ENCODE data around the gene CLDND2.

CLDND2 gene

DNA sequence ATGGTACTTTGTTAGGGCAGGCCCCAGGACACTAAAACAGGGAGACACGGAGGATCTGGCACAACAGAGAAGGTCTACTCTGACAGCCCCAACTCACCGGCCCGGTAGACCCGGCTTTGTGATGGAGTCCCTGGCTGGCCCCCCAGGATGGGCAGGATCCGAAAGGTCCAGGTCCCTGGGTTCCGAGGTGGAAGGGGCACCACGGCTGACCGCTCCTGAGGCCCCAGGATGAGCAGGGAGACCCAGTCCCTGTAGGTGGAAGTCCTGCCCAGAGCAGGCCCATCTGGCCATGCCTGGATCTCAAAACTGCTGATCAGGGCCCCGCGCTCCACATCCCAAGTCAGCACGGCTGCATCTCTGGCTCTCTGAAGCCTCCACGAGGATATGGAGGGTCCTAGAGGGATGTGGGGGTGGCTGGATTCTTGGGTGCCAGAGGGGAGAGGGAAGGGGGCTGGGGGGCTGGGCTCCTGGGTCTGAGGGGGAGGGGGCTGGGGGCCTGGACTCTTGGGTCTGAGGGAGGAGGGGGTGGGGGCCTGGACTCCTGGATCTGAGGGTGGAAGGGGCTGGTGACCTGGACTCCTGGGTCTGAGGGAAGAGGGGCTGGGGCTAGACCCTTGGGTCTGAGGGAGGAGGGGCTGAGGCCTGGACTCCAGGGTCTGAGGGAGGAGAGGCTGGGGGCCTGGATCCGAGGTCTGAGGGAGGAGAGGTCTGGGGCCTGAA, 31.5 kb downstream of the CLDND2 start:
- in situ Hi-C loops (cut with MboI; ENCODE audit: low sequenced_read_pairs), result no loop called here

DNA sequence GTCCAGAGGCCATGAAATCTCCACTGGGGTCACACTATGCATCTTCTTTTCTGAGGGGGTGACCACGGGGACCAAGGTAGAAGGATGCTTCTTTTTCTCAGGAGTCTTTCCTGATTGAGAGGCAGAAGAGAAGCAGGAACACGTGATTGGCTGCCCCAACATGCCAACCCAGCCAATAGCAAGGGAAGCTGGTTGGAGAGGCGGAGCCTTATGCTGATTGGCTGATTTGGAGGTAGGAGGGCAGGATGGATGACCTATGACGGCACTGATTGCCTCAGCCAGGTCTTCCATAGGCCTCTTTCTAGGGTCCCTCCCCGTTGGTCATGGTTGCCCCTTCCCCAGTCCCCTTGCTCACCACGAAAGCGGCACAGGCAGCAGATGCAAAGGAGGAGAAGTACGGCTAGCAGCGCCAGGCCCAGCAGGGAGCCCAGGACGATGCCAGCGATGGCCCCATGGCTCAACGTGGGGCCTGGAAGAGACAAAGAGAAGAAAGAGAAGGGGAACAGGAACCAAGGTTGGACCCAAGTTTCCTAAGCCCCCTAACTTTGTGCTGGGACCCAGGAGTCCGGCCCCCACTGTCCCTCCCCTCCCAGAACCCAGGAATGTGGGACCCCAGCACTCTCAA, 34.9 kb downstream of the CLDND2 start:
- in situ Hi-C loops (cut with MboI; ENCODE audit: low sequenced_read_pairs), result no loop called here

DNA sequence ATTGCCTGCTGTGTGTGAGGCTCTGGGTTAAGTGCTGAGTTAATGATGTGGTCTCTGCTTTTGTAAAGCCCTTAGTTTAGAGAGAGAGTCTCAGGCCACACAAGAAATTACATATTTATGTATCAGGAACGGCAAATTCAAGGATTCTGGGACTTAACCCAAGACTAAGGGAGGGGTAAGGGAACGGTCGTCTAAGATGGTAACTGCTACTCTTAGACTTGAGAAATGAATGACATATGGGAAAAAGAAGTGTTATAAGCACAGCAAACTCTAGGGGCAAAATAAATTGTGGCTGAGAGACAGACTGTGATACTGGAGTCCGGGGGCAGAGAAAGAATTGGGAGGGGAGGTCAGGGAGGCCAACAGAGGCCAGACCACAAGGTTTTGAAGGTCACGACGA, 37.1 kb downstream of the CLDND2 start:
- in situ Hi-C loops (cut with MboI; ENCODE audit: low sequenced_read_pairs), result no loop called here

DNA sequence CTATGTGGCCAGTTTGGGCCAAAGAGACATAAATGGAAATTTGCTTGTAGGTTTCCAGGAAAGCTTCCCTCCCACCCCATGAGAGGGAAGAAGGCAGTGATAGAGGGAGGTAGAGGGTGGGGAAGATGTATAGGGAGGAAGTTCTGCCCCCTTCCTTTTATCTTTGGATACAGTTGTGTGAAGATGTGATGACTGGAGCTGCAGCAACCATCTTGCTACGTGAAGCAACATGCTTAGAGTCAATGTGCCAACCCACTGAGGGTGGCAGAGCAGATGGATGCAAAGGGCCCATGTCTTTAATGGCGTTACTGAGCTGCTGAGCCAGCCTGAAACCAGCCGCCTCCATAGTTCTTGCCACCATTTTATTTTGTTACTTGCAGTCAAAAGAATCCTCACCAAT, 37.6 kb downstream of the CLDND2 start:
- in situ Hi-C loops (cut with MboI; ENCODE audit: low sequenced_read_pairs), result no loop called here

DNA sequence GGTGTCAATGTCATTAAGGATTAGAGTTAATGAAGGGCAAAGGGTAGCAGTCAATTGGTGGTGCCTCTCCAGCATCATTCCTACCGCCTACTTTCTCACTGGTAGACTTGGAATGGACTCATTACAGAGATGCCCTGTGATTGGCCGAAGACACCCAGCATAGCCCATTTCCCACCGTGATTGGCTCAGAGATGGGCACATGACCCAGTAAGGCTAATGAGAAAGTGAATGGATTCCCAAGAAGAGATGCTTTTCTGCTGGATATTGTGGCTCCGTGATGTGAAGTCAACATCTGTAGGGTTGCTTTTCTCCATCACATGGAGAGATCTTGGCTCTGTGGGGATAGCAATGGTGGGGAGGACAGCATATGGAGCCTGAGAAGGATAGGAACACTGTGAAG, 38.4 kb downstream of the CLDND2 start:
- in situ Hi-C loops (cut with MboI; ENCODE audit: low sequenced_read_pairs), result no loop called here

DNA sequence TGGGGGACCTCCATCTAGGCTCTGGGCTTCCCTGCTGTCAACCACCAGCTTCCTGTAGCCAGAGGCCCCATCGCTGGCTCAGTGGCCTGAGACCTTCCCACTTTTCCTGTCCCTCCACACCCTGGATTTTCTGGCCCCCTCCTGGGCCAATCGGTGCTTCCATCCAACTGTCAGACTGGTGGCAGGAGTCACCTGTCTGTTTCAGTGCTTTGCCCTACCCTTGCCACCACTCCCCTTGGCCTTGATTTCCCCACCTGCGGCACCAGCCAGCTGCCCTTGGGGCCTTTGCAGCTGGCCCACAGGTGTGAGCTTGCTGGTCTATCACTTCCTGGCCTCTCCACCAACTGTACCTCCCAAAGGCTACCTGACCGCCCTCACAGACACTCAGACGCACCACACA, 39.4 kb downstream of the CLDND2 start:
- in situ Hi-C loops (cut with MboI; ENCODE audit: low sequenced_read_pairs), result no loop called here

DNA sequence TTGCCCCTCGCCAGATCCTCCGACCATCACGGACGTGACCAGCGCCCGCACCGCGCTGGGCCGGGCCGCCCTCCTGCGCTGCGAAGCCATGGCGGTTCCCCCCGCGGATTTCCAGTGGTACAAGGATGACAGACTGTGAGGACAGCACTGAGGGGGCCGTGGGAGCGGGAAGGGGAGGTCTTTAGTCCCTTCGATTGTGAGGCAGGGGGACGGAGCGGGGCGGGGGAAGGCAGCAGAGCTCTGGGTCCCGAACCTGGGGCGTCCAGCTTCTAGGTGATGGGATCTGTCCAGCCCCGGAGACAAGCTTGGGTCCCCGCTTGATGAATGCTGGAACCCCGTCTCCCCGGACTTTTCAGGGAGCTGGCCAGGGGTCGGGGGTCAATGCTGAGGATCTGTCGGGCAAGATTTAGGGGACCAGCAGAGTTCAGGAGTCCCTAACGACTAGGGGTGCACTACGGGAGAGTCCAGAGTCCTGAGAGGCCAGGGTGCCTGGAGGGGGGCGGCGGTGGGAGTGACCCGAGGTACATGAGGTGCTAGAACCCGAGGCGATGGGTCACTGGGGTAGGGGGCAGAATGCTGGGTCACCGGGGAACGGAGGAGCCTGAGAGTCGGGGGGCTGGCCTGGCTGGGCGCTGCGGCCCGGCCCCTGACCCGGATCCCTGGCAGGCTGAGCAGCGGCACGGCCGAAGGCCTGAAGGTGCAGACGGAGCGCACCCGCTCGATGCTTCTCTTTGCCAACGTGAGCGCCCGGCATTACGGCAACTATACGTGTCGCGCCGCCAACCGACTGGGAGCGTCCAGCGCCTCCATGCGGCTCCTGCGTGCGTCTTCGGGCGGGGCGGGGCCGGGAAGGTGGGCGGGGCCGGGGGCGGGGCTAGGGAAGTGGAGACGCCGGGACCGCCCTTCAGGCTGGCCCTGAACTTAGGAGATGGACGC, 41.5 kb downstream of the CLDND2 start:
- in situ Hi-C loops (cut with MboI; ENCODE audit: low sequenced_read_pairs), result no loop called here

DNA sequence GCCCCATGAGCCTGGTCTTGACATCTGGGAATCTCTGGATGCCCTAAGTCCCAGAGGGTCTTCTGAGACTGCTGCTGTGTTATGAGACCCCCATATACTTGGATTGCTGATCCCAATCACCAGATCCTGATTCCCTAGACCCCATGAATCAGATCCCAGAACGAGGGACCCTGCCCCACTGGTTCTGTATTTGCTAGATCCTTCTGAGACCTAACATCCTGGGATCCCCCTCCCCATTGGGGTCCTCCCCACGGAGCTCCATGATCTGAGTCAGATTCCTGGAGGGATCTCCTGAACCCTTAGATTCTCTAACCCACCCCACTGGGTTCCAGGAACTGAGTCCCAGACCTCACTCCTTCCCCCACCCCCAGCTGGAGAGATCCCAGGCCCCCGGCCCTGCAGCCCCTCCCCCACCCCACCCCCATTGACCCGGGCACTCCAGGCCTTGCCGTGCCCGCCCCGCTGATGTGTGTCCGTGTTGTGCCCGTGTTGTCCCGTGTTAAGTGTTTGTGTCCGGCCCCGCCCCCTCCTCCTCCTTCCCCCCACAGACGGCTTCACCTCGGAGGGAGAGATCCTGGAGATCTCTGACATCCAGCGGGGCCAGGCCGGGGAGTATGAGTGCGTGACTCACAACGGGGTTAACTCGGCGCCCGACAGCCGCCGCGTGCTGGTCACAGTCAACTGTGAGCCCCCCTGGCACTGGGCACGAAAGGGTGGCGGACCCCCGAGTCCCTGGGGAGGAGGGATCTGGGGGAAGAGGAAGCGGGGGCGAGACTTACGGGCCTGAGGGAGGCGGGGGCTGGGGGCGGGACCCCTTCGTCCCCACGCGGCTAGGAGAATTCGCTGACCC, 42.4 kb downstream of the CLDND2 start:
- in situ Hi-C loops (cut with MboI; ENCODE audit: low sequenced_read_pairs), result no loop called here

DNA sequence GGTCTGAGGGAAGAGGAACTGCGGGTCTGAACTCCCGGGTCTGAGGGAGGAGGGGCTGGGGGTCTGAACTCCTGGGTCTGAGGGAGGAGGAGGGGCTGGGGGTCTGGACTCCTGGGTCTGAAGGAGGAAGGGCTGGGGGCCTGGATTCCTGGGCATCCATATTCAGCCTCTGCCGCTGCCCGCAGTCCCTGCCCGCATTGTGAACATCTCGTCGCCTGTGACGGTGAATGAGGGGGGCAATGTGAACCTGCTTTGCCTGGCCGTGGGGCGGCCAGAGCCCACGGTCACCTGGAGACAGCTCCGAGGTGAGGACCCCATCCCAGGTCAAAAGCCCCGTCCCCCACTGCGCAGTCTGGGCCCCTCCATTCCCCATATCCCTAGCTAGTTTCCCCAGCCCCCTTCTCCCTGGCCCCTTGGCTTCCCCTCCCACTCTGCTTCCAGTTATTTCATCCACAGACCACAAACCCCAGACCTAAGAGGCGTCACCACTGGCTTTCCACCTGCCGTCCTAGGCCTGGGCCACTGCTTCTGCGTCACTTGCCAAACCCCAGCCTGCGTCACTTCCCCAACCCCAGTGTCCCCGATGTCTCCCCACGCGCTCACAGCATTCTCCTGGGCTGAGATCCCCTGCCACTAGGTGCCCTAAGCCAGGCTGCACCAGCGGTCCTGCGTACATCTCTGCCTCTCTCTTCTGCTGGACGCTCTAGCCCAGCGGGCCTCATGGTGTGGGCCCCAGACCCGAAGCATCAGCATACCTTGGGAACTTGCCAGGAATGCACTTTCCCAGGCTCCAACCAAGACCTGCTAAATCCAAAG, 43.4 kb downstream of the CLDND2 start:
- in situ Hi-C loops (cut with MboI; ENCODE audit: low sequenced_read_pairs), result no loop called here

DNA sequence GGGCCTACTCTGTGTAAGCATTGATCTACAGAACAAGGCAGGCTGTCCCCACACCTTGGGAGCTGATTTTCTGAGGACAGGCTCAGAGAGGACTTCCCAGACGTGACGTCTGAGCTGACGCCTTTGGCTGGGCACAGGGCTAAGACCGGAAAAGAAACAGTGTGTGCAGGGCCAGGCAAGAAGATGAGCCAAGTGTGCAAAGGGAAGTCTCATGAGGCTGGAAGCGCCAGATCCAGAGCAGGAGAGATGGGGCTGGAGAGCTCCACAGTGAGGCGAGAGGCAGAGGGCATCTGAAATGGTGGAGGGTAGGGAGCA, 44.7 kb downstream of the CLDND2 start:
- in situ Hi-C loops (cut with MboI; ENCODE audit: low sequenced_read_pairs), result no loop called here

DNA sequence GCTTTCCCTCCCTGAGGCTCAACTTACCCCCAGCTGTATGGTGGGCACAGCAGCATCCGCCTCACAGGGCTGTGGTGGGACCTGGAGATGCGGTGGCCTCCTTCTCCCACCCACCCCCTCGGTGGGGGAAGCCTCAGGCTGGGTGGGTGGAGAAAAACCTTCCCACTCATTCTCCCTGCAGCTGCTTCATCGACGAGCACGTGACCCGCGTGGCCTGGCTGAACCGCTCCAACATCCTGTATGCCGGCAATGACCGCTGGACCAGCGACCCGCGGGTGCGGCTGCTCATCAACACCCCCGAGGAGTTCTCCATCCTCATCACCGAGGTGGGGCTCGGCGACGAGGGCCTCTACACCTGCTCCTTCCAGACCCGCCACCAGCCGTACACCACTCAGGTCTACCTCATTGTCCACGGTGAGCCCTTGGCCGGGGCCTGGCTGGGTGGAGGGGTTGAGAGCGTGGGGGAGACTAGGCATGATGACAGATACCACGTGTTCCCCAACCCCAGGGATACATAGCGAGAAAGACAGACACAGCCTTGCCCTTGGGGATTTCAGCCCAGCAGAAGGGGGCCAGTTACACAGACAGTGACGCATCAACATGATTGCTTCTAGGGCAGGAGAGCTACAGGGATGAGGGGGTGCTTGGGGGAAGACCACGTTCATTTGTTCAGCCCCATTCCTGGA, 45.2 kb downstream of the CLDND2 start:
- in situ Hi-C loops (cut with MboI; ENCODE audit: low sequenced_read_pairs), result no loop called here

DNA sequence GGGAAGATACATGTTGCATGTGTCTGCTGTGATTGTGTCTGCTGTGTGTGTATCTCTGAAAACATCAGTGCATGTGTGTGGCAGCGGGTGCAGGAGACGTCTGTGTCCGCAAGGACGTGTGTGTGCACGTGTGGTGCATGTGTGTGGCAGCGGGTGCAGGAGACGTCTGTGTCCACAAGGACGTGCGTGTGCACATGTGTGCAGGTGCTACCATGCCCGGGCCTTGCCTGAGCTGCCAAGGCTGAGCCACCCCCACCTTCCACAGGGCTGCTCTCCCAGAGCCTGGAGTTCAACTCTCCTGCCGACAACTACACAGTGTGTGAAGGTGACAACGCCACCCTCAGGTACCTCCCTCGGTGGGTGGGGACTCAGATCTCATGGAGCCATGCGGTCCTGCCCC, 47.0 kb downstream of the CLDND2 start:
- in situ Hi-C loops (cut with MboI; ENCODE audit: low sequenced_read_pairs), result no loop called here

DNA sequence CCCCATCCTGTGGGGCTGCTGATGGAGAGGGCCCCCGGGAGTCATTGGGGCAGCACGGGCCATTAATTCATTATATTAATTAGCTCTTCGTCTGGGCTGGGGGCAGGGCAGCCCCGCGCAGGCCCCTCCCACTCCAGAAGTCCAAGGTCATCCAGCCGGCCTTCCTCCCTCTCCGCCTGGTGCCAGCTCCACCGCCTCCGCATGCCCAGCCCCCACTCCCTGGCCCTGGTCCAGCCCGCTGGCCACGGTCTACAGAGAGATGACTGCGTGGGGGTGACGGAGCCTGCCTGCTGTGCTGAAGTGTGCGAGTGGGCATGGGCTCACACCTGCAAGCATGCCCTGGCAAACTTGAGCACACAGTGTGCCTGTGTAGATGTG, 48.5 kb downstream of the CLDND2 start:
- in situ Hi-C loops (cut with MboI; ENCODE audit: low sequenced_read_pairs), result no loop called here

DNA sequence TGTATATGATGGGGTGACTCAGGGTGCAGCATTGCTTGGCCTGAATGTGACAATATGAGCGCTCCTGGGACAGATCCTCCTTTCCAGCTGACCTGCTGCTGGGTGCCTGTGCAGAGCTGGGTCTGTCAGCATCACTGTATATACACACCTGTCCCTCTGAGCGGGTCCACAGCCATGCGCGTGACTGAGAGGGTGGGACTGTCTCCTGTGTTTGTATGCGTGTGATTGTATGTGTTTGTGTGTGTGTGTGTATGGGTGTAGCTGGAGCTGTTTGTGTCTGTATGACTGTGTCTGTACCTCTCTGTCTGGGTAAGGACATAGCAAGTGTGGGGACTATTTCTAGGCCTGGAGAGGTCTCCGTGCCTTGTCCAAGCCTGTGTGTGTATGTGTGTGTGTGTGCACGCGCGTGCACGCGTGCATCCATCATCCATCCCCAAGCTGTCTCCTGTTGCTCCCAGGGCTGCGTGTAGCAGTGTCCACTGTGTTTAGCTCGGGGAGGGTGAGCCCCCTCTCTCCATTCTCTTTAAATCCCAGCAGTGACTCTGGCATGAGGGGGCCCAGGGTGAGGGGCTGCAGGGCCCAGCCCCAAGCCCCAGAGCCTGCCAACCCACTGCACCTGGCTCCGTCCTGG, 49.0 kb downstream of the CLDND2 start:
- in situ Hi-C loops (cut with MboI; ENCODE audit: low sequenced_read_pairs), result no loop called here

DNA sequence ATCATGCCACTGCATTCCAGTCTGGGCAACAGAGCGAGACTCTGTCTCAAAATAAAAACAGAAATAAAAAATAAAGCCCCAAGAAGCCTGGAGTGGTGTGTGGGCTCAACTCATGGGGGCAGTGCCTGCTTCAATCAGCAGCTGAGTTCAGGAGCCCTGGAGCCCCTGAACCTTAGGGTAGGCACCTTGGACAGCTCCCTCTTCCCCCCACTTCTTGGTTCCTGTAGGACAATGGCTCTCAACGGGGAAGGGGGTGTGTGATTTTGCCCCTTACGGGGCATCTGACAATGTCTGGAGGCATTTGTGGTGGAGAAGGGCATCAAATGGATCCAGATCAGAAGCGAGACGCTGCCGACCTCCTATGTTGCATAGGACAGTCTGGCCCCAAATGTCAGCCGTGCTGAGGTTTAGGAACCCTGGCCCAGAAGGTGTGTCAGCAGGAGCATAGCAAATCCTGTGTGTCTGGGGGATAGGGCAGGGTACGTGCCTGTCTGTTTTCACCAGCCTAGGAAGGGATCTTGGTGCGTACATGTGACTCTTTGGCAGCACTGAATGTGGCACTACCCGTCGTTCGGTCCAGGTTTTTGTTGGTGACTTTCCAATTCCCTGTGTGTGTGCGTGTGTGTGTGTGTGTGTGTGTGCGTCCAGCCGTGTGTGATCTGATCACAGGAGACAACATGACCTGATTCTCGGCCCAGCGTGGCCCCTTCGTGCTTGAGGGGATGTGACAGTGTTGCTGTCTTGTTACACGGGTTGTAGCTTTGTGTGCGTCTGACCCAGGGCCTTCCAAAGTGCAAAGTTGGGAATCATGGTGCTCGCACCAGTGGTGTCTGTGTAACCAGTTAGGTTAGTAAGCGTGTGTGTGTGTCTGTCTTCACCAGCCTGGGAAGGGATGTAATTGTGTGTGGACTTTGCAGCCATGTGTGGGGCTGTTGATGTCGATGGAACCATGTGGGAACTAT, 49.8 kb downstream of the CLDND2 start:
- in situ Hi-C loops (cut with MboI; ENCODE audit: low sequenced_read_pairs), result no loop called here

DNA sequence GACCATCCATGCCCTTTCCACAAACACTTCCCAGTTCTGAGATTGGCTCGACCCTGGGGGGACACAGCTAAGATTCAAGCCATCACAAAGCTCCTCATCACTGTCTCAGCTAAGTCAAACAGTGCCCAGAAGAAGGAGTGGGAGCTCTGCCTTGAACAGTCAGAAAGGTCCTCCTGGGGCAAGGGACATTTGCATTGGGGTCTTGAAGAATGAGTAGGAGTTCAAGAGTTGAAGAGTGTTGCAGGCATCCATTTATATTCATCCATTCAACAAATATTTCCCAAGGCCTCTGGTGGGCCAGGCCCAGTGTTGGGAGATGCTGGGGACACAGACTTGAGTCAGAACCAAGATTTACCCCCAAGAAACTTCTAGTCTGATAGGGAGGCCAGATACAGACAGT, 50.8 kb downstream of the CLDND2 start:
- in situ Hi-C loops (cut with MboI; ENCODE audit: low sequenced_read_pairs), result no loop called here

DNA sequence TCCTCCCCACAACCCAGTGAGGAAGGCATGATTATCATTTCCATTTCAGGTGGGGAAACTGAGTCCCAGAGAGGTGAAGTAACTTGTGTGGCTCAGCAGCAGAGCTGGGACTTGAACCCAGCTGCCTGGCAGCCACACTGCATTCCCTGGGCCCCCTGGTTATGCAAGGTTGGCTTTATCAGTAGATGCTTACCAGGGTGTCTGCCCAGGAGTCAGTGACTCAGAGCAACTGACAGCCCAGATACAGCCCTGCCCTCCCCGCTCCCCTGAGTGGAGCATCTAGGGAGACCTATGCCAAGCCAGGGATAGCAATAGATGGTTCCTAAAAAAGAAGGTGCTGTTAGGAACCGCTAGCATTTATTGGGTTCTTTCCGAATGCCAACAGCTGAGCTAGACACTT, 51.4 kb downstream of the CLDND2 start:
- in situ Hi-C loops (cut with MboI; ENCODE audit: low sequenced_read_pairs), result no loop called here
